H1 (cell line): ENCODE data around the gene NBEA. TPM values are rescaled to one million over a fixed set of nuclear protein-coding genes. Genes with fewer than 3 reads are reported as not detected.

ENCODE experiments used
- CREB1 ChIP-seq: IDR thresholded peaks from 2 replicates; pipeline ENCODE4 v1.6.1; 2012; ENCODE audit warnings: inconsistent platforms
- CTBP2 ChIP-seq: IDR thresholded peaks from 2 replicates; pipeline ENCODE4 v1.7.0; 2011; ENCODE audit warnings: borderline replicate concordance, mild to moderate bottlenecking, moderate library complexity, mixed read lengths, low read length; ENCODE audit not compliant: insufficient read depth, insufficient read length
- GABPA ChIP-seq: IDR thresholded peaks from 2 replicates; pipeline ENCODE4 v1.6.1; 2011; ENCODE audit warnings: mild to moderate bottlenecking, low read length, moderate library complexity, borderline replicate concordance; ENCODE audit not compliant: insufficient read depth
- polyA plus RNA-seq, 7 experiments: library from polyadenylated mRNA; depleted of rRNA in 3 of 7; stranded (reverse) in 5 of 7; unstranded in 2 of 7; fragments of >200 nt in 5 of 7; fragments of 200-250 nt in 2 of 7; gene quantifications; 1 replicate in 5 of 7; 2 replicates in 1 of 7; 4 replicates in 1 of 7; pipeline versions ENCODE4 v1.2.1 to v1.2.3, GENCODE V29; 2011 to 2013; ENCODE audit warnings: missing spikeins in 2 of 7, mixed read lengths in 2 of 7
- total RNA-seq: library from RNA; stranded (reverse); fragmentation: NEBNext Ultra II Directional; extraction: Animal tissue kit (Norgen Biotek cat#: 25700); gene quantifications from 2 replicates; pipeline ENCODE4 v1.2.1, GENCODE V29; 2021

Gene NBEA
- total and polyA plus RNA-seq, 2 of the 8 experiments (the other 6 are each of a cell fraction or from before 2014, with no cell fraction given), result 14.2 to 21.5 TPM

- TF ChIP-seq CTBP2 (no peak), GABPA (no peak), CREB1 (no peak)
These were observed 778.2 kb downstream of the NBEA start (continued) for GRCh38 chr13:35720290-35720689.
